ENCODE results near the gene MAG. TPM values are rescaled to one million over a fixed set of nuclear protein-coding genes. Genes with fewer than 3 reads are reported as not detected.

The MAG gene
- total and polyA plus RNA-seq, 3 donors from 2014 or later, result 5.4 to 18.4 (median 10.8) TPM

GRCh38 chr19:35292421-35293362 lies 731 bp downstream of the MAG start:
- 82 to 83% methylated on average over 22 to 23 of the region's 23 CpGs for WGBS, 2 donors
- H3K4me1 ChIP-seq, result no peaks in the 10 kb centered on the region
- H3K27me3 ChIP-seq, result no peaks in the 10 kb centered on the region
- H3K4me3 ChIP-seq, result no peak overlapping the region
- intact Hi-C loops (cut with DNase I; ENCODE audit: low total_unique reads), result no loop called here
- TF ChIP-seq CTCF (IDR thresholded peaks at IDR 0.05) (no peak), POLR2A (IDR thresholded peaks at IDR 0.05) (no peak)
- H3K36me3 ChIP-seq (ENCODE audit: low read depth, missing control alignments), result no peaks in the 10 kb centered on the region
- no peak for DNase-seq
- no peaks in the 10 kb centered on the region for H3K9me3 ChIP-seq
- no peak overlapping the region for H3K27ac ChIP-seq

DNA sequence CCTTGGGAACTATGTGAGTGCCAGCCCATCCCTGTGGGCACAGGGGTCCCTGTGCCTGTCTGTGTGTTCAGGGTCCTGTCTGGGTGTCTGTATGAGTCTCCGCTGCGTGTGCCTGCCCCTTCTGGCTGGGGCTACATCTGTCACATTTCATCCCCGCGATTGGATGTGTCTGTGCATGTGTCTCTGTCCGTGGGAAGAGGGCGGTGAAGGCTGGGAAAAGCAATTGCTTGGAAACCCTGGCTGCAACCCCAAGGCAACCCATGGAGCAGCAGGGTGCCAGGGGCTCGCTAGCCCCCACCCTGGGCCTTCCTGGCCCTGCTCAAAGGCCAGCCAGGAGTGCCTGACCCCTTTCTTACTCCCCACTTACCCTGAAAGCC lies 1.4 kb downstream of the MAG start:
- WGBS, 2 donors, result 10 to 36% methylated on average over 2 to 7 of the region's 7 CpGs
- intact Hi-C loops (cut with DNase I; ENCODE audit: low total_unique reads), result no loop called here
- Histone ChIP-seq H3K9me3 (no peaks in the 10 kb centered on the region), H3K27ac (no peak overlapping the region), H3K27me3 (no peaks in the 10 kb centered on the region), H3K4me3 (no peak overlapping the region), H3K36me3 (ENCODE audit: low read depth, missing control alignments) (no peaks in the 10 kb centered on the region), H3K4me1 (no peaks in the 10 kb centered on the region)
- no peak for TF ChIP-seq POLR2A (IDR thresholded peaks at IDR 0.05)
- TF ChIP-seq CTCF (IDR thresholded peaks at IDR 0.05), result no peak
- no peak for DNase-seq

DNA sequence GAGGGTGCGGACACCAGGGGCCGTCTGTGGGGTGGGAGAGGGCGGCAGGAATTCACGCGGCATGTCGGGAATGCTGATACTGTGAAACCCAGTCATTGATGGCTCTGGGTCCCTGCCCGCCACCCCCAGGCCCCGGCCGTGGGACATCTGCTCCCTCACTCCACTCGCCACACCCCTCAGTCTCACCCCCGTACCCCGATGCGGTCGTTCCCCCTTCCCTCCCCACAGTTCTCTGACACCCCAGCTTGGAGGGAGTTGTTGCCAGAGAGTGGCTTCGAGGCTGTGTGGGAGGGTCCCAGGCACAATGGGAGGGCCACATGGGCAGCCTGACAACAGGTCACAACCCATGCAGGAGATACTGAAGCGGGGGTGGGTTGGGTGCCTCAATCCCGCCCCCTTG lies 1.8 kb downstream of the MAG start:
- TF ChIP-seq POLR2A (IDR thresholded peaks at IDR 0.05) (no peak), CTCF (IDR thresholded peaks at IDR 0.05) (no peak)
- Histone ChIP-seq H3K36me3 (ENCODE audit: low read depth, missing control alignments) (no peaks in the 10 kb centered on the region), H3K4me3 (no peak overlapping the region), H3K27me3 (no peaks in the 10 kb centered on the region), H3K27ac (no peak overlapping the region), H3K4me1 (no peaks in the 10 kb centered on the region), H3K9me3 (no peaks in the 10 kb centered on the region)
- WGBS, 2 donors, result 50% methylated on average over 15 to 17 of the region's 17 CpGs
- DNase-seq, result no peak
- intact Hi-C loops (cut with DNase I; ENCODE audit: low total_unique reads), result no loop called here

- no peaks in the 10 kb centered on the region for H3K4me1 ChIP-seq
- no peaks in the 10 kb centered on the region for H3K9me3 ChIP-seq
- intact Hi-C loops (cut with DNase I; ENCODE audit: low total_unique reads), result no loop called here
- H3K36me3 ChIP-seq (ENCODE audit: low read depth, missing control alignments), result no peaks in the 10 kb centered on the region
- WGBS, 2 donors, result 81 to 89% methylated on average over 3 of the region's 3 CpGs
- no peaks in the 10 kb centered on the region for H3K27me3 ChIP-seq
- H3K4me3 ChIP-seq, result no peak overlapping the region
- DNase-seq, result no peak
- no peak overlapping the region for H3K27ac ChIP-seq
- TF ChIP-seq CTCF (IDR thresholded peaks at IDR 0.05) (no peak), POLR2A (IDR thresholded peaks at IDR 0.05) (no peak)
These were observed 2.4 kb downstream of the MAG start for GRCh38 chr19:35294328-35294727.
